ENCODE results near the gene MXRA5. TPM values are rescaled to one million over a fixed set of nuclear protein-coding genes. Genes with fewer than 3 reads are reported as not detected.

MXRA5 gene, protein sequence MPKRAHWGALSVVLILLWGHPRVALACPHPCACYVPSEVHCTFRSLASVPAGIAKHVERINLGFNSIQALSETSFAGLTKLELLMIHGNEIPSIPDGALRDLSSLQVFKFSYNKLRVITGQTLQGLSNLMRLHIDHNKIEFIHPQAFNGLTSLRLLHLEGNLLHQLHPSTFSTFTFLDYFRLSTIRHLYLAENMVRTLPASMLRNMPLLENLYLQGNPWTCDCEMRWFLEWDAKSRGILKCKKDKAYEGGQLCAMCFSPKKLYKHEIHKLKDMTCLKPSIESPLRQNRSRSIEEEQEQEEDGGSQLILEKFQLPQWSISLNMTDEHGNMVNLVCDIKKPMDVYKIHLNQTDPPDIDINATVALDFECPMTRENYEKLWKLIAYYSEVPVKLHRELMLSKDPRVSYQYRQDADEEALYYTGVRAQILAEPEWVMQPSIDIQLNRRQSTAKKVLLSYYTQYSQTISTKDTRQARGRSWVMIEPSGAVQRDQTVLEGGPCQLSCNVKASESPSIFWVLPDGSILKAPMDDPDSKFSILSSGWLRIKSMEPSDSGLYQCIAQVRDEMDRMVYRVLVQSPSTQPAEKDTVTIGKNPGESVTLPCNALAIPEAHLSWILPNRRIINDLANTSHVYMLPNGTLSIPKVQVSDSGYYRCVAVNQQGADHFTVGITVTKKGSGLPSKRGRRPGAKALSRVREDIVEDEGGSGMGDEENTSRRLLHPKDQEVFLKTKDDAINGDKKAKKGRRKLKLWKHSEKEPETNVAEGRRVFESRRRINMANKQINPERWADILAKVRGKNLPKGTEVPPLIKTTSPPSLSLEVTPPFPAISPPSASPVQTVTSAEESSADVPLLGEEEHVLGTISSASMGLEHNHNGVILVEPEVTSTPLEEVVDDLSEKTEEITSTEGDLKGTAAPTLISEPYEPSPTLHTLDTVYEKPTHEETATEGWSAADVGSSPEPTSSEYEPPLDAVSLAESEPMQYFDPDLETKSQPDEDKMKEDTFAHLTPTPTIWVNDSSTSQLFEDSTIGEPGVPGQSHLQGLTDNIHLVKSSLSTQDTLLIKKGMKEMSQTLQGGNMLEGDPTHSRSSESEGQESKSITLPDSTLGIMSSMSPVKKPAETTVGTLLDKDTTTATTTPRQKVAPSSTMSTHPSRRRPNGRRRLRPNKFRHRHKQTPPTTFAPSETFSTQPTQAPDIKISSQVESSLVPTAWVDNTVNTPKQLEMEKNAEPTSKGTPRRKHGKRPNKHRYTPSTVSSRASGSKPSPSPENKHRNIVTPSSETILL (N-terminal part only)
- total RNA-seq: 0.03 and 0.65 TPM in 2 replicates

GRCh38 chrX:3346501-3347259 is at the start of gene MXRA5:
Gene MXRA5 (minus strand): TSS chrX:3346652. CDS start chrX:3343833, 2,819 bp downstream.

